HG03439 (cell line): ENCODE measurements around the gene TPM4.

Experiments used
- ATAC-seq: cut with Tn5 transposase; IDR thresholded peaks from one replicate; pipeline ENCODE4 v1.9.1; 2021; ENCODE audit warnings: mild to moderate bottlenecking, moderate library complexity; ENCODE audit not compliant: unreplicated experiment

TPM4 gene

DNA sequence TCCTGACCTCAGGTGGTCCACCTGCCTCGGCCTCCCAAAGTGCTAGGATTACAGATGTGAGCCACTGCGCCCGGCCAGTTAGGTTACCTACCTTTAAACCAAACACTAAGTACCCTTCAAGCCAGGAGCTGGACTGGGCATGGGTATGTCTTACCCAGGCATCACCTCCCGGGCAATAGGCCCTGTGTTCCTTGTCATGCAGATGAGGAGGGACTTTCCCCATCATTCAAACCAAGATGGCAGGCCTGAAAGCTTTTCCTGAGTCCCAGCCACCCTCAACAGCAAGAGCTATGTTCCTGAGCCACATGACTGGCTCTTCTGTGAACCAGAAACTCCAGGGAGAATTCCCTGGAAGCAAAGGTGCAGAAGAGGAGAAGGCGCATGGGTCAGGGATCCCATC lies 44.8 kb downstream of the TPM4 start:
- no peak for ATAC-seq

DNA sequence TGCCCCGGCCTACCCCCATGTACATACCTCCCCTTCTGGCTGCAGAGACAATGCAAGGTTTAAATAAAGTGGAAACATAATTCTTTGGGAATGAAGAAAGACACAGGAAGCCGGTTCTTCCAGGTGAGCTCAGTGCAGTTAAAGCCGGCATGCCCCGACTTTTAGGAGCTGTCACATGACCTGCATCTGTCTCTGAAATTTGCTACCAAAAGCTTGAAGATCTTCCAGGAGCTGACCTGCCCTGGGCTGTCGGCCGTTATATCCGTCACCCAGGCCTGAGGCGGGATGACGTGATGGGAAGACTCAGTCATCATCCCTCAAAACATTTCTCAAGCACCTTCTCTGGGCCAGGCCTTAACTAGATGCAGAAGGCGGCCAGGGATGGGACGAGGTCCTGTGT lies 45.7 kb downstream of the TPM4 start:
- no peak for ATAC-seq

DNA sequence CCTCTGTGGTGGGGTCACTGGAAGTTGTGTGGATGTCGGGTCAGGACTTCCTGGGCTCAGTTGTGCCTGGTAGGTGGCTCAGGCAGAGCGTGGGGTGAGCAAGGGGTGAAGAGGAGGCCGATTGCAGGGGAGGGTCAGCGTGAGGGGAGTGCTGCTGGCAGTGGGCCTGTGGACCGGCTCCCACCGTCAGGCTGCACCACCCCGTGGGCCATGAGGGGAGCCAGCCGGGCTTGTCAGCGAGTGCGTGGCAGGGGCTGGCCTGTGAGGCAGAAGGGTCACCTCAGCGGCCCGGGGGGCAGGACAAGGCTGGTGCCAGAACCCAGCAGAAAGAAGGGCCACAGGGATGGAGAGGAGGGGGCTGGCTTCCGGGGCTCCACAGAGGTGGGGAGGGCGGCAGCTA lies 48.7 kb downstream of the TPM4 start:
- no peak for ATAC-seq

DNA sequence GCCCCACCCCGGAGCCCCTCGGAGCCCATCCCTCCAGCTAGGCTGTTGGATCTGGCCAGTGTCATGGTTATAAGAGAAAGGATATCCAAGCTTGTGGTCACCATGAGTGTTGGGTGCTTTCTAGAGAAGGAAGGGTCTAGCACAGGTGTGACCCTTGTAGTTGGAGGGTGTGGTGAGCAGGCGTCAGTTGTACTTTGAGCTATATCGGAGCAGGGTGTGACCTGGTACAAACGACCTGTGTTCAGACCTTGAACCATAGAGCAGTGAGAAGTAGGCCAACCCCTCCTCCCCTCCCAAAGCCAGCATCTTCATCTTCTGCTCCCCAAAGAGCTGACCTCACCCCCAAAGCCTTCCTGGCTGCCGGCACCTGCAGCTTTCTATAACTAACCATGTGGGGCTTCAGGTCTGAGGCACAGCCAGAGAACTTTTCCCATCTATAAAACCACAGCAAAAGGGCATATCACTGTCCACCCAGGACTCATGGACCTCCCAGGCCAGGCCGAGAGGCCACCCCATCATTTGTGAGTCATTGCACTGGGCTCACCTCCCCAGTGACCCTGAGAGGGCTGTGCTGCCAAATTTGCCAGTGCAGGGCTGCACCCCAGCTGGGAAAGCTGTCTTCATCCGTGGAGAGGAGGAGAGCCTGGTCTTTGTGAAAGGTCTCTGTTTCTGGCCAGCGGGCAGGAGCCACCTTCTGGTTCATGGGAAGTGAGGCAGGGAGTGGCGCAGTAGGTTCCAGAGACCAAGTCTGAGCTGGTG lies 49.6 kb downstream of the TPM4 start:
- no peak for ATAC-seq

DNA sequence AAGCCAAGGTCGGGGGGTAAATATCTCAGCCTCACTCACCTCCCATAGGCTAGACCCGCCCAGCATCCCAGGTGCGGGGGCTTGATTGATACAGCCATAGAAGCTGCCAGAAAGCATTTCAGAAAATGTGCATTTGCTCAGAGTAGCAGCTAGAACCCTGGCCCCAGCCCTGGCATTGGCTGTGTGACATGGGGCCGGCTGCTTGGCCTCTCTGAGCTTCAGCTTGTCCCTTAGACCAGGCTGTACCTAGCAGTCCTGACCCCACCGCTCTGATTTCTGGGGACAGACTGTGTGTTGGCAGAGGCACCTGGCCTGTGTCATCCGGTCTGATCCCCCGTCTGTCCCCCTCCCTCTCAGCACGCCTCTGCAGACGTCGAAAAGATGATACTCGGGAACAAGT lies 50.8 kb downstream of the TPM4 start:
- ATAC-seq: no peak

DNA sequence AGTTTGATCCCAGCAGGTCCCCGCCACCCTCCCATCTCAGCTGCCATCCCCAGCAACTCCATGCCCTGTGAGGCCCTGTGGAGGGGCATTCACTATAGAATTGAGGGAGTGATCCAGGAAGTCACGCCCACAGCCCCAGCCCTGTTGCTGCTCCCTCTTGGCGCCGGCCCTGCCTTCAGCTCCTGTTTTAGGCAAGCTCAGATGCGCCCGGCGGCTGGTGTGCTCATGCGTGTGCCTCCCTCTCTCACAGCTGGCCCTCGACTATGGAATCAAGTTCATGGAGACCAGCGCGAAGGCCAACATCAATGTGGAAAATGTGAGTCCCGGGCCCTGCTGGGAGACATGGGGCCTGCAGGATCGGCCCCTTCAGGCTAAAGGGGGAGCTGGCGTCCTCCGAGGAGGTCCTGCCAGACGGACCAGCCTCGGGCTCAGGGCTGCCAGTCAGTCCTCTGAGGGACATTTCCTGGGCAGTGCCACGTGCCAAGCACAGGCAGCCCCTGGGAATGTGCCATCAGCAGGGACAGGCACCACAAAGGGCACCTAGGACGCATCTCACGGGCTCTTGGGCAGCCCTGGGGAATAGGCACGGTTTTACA lies 51.6 kb downstream of the TPM4 start:
- ATAC-seq: no peak

DNA sequence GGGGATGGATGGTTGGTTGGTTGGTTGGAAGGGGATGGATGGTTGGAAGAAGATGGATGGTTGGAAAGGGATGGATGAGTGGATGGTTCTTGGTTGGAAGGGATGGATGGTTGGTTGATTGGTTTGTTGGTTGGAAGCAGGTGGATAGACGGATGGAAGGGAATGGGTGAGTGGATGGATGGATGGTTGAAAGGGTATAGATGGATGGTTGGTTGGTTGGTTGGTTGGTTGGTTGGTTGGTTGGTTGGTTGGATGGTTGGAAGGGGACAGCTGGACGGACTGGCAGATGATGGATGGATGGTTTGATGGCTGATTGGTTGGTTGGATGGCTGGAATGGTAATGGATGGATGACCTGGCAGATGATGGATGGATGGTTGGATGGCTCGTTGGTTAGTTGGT lies 55.4 kb downstream of the TPM4 start:
- no peak for ATAC-seq

DNA sequence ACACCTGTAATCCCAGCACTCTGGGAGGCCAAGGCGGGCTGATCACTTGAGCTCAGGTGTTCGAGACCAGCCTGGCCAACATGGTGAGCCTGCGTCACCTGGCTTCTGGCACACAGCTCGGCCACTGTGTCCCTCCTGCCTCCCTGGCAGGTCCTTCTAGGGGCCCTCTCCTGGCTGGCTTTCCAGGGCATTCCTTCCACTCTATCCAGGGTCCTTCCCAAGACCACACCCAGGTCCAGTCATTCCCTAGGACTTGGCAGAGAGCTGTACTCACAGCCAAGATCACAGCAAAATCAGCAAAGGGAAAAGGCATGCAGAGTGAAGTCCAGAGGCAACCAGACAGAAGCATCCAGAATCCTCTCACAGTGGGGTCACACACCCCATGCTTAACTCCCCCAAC lies 57.5 kb downstream of the TPM4 start:
- no peak for ATAC-seq

DNA sequence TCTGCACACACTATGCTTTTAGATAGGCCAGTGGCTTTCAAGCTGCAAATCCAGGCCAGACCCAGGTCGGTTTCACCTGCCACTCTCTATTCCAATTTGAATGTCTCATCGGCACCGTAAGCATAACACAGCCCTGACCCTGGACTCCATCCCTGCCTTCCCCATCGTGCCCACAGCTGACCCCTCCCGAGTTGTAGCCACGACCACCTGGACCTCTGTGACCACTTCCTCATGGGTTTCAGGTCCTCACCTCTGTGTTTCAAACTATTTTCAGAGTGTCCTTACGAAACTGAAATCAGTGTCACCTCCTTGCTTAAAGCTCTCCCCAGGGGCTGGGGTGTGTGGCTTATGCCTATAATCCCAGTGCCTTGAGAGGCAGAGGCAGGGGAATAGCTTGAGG lies 58.2 kb downstream of the TPM4 start:
- ATAC-seq: no peak

DNA sequence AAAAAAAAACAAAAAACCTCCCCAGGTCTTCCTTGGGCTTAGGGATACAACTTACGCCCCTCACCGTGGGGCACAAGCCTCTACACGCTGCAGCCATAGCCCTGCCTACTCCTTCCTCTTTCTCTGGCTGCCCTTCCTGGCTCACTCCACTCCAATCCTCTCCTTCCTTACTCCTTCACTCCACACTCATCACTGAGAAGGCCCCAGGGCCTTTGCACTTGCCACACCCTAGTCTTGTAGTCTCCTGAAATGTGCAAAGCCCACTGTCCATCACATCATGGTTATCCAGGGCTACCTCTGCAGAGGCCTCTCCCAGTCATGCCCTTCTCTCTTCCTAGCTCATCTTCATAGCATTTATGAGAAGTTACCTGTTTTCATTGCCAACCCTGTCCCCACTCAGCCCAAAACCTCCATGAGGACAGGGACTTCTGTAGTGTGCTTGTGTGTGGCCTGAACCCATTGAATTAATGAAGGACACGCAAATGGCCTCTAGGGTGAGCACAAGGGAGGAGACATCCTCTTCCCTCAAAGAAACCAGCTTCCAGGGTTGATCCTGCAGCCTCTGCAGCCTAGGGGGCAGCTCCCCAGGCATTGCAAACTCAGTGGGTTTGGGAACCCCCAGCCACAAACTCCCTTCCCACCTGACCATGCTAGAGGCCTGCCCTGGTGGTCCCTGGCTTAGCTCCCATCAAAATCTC lies 59.3 kb downstream of the TPM4 start:
- ATAC-seq: no peak

DNA sequence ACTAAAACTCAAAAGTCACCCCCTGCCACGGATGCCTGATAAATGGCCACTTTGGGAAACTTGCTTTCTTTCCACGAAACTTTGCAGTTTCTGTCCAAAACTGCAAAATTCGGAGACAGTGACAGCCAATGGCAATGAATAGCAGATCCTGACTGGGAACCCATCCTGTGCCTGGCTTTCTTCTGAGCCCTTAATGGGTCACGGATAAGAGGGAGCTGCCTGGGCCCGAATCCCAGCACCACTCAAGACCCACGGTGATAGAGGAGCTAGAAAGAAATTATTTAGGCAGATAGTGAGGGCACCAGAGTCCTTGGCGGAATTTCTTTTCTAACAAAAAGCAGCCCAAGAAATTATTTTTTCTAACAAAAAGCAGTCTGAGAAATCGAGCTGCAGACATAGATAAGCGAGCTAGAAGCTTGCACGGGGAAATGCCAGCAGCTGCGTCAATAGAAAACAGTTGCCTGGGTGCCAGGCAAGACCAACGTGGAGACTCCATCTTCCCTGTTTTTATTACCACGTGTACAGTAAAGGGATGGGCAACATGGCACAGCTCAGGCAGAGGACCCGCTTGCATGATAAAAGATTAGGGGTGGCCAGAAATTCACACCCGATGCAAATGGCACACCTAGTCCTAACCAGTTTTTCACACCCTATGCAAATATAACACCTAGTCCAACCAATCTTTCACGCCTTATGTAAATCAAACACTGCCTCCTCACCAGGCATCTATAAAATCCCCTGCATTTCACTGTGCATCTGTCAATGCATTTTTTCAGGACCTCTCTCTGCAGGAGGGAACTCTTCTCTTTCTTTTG lies 60.1 kb downstream of the TPM4 start:
- no peak for ATAC-seq

DNA sequence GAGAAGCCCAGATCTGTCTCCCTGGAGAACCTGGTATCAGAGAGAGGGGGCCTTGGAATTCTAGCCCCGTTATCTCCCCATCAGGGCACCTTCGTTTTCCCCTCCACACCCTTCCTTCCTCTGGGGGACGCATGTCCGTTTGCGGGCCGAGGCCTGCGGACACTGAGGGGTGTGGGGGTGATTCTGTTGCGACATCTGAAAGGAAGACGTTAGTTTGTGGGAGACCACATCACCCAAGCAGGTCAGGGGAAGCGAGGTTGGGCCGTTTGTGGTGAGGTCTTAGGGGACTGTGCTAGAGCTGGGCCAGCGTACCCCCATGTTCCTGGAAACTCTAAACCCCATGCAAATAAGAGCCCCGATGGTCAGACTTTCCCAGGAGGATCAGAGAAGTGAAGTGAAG lies 63.5 kb downstream of the TPM4 start:
- no peak for ATAC-seq

DNA sequence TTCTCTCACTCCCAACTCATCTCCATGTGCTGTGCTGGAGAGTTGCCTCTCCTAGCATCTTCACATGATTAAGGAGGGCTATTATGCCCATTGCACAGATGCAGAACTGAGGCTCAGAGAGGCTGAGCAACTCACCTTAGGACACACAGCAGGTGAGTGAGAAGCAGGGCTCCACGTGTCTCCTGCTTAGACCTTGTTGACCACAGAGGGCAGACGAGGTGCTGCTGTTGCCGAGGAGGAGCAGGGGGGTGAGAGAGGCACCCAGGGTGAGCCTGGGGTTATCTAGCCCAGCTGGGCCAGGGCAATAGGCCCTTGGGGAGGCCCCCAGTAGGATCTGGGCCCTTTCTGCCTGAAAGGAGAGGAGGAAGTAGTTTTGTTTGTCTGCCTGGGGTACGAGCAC lies 64.7 kb downstream of the TPM4 start:
- ATAC-seq: peak; percentile 44

DNA sequence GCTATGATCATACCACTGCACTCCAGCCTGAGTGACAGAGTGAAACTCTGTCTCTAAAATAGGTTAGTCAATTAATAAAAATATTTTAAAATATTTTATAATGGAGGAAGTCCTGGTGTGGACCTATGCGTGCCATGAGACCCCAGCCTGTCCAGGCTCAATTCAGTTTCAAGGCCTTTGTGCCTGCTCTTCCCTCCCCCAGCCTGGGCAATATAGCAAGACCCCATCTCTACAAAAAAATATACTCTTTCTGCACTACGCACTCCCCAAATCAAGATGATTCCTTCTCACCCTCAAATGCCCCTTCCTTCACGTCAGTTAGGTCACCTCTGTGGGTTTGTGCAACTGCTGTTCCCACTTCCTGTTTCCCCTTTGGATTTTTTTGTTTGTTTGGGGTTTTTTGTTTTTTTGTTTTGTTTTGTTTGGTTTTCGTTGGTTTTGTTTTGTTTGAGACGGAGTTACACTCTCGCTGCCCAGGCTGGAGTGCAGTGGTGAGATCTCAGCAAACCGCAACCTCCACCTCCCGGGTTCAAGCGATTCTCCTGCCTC lies 65.8 kb downstream of the TPM4 start:
- no peak for ATAC-seq

DNA sequence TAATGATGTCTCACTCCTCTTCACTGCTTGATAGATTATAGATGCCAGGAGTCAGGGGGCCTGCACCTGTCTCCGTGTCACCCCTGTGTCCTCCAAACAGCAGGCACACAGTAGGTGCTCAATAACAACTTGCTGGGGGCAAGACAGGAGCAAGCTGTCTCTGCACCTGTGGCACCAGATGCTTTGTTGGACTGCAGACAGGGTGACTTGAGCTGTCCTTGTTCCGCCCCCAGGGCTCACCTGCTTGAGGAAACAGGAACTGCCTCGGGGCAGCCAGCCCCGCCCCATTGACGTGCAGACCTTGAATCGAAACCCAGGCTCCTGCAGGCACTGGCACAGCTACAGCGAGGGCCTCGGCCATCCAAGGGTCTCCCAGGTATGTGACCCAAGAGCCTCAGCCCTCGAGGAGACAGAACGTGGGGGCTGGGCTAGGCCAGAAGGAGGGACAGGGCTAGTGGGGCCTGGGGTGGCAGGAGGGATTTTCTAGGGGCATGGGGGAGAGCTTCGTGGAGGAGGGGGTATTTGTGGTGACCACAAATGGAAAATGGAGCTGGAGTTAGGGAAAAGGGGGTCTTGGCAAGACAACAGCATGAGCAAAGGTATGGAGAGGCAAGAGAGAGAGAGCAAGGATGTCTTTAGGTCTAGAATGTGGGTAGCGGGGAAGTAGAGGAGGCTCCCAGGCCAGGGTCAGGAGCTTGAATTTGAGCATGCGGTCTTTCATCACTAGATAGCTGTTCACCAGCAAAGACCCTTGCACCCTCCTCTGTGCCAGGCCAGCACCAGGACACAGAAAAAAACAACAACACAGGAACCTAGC lies 67.3 kb downstream of the TPM4 start, which contains the start of gene HSH2D:
TSS of gene HSH2D (plus strand) at position 287 of the 817 bp plus-strand sequence. CDS start 5,066 bp downstream, outside the sequence.
- ATAC-seq: peak; percentile 59

DNA sequence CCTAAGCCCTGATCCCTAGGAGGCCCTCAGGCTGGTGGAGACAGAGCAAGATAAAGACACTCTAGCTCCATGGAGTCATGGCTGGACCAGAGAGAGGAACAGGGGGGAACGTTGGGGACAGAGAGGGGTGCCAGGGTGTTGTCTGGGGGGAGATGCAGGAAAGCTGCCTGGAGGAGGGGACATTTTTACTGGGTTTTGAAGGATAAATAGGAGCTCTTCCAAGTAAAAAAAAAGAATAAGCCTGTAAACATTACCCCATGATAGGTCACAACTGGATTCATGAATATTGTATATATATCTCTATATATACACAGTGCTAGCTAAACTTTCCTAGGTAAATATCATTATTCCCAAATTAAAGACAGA lies 67.9 kb downstream of the TPM4 start:
- no peak for ATAC-seq

DNA sequence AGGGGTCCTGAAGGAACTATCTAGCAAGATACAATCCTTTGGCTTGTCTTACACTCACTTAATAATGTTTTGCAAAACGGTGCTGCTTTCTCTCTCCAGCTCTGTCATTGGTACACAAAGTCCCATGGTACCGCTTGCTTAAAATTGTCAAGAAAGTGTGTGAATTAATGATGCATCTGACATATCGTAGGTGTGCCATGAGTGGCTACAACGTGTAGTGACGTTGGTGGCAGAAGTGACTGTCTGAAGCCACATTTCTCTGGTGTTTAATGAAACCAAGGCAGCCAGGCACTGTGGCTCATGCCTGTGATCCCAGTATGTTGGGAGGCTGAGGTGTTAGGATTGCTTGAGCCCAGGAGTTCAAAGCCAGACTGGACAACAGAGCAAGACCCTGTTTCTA lies 69.8 kb downstream of the TPM4 start:
- no peak for ATAC-seq

DNA sequence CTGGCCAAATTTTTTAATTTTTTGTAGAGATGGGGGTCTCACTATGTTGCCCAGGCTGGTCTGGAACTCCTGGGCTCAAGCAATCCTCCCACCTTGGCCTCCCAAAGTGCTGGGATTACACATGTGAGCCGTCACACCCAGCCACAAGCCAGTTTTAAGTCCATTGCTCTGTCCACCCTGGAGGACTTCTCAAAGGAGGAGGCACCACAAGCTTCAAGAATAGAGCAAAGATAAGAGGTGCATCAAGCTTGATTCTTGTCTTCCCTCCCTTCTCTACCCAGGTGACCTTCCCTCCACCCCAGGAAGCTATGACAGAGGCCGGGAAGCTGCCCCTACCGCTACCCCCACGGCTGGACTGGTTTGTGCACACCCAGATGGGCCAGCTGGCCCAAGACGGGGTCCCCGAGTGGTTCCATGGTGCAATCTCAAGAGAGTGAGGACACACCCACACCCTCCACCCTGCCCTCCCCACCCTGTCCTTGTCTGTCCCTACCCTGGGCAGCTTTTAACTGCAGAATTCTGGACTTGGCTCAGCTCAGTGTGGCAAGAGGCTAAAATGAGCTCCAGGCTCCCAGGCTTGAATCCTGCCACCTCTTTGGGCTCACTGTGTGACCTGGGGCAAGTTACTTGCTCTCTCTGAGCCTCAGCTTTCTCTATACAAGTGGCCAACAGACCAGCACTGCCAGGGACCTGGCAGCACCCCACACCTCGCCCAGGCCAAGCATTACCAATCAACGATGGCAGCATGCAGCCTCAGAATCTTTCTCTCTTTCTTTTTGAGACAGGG lies 72.3 kb downstream of the TPM4 start:
- ATAC-seq: no peak
